Measurements from ENCODE around the gene CCL19.

CCL19 gene

DNA sequence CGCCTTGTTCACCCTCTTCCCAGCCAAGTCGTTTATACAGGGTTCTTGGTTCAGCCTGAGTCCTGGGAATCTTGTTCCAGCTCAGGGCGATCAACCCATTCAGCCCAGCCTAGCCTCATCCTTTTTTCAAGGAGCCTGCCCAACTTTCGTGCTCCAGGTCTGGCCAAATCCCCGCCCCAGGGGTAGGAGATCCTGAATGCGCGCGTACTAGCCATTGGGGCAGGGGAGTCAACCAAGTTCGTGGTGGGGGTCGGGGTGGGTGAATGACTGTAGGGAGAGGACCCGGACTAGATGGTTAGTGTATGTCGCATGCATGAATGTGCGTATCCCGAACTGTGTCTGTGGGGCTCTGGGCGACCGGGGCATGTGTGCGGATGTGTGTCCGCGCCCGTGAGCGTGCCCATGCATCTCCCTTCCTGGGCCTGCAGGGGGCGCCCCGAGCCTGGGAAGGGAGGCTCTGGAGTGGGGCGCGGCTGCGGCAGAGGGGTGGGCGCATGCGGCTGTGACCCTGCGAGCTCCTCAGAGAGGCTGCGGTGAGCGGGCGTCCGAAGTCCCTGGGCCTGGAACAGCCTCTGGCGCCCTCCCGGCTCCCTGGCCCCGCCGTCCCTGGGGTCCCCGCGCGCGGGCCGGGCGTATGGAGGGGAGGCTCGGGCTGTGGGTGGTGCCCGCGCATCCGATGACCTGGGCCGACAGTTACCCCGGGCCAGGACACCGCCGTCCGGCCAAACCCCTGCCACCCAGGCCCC is 10.1 kb upstream of the CCL19 start:
- DNase-seq (ENCODE audit: extremely low read depth in 1 of 2, low read depth in 1 of 2): peak; percentile 56 to 63

DNA sequence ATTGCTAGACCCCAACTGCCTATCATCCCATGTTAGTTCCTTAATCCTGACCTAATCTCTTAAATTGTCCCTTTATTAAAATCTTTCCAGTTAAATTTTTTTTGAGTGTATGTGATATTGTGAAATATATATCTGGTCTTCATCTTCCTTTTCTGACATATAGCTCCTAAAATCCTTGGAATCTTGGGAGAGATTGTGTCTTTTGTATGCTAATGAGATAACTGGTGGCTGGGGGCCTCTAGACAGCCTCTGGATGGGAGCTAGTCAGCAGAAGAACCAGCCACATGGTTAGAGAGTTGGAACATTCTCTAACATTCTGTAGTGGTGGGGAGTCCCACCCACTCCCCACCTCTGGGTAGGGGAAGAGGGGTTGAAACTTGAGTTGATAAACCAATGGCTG is 3.7 kb upstream of the CCL19 start:
- DNase-seq (ENCODE audit: extremely low read depth in 1 of 2, low read depth in 1 of 2): no peak

DNA sequence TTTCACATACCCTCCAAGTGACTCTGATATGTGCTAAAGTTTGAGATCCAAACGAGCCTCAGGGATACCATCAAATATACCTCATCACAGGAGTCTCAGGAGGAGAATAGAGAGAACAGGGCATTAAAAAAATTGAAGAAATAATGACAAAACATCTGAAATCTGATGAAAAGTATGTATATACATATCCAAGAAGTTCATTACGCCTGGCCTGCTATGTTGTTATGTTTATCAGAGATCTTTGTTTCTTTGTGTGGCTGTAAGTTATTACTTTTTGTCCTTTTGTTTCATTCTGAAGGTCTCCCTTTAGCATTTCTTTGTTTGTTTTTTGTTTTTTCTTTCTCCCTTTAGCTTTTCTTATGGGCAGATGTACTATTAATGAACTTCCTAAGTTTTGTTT is 2.5 kb upstream of the CCL19 start:
- DNase-seq (ENCODE audit: extremely low read depth in 1 of 2, low read depth in 1 of 2): no peak

DNA sequence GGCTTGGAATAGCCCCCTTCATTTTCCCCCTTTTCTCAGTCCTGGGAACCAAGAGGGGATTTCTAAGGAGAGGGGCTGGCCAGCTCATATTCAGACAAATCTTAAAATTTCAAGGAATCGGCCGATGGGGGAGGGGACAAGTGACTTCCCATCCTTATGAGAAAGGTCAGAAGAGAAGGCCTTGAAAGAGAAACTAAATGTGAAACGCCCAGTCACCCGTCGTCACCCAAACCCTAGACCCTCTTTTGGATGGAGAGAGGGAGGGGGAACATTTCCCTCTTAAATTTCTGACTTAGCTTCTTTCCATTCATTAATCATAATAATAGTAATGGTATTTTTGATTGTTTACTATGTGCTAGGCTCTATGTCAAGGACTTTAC is 850 bp upstream of the CCL19 start:
- no peak for DNase-seq (ENCODE audit: extremely low read depth in 1 of 2, low read depth in 1 of 2)

DNA sequence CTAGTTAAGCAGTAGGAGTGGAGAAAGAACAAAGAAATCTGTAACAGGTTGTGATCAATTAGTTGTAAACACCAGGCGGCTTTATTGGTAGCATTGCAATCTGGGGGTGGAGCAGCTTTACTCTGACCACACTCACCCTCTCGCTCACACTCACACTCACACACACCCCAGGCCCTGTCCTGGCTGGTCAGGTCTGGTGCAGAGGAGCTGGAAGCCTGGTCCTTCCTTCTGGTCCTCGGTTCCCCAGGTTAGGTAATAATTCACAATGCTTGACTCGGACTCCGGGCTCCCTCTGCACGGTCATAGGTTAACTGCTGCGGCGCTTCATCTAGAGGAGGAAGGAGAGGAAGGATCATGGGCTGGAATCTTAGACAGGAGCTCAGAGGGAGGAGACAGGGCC is 1.6 kb downstream of the CCL19 start:
- DNase-seq (ENCODE audit: extremely low read depth in 1 of 2, low read depth in 1 of 2): no peak

DNA sequence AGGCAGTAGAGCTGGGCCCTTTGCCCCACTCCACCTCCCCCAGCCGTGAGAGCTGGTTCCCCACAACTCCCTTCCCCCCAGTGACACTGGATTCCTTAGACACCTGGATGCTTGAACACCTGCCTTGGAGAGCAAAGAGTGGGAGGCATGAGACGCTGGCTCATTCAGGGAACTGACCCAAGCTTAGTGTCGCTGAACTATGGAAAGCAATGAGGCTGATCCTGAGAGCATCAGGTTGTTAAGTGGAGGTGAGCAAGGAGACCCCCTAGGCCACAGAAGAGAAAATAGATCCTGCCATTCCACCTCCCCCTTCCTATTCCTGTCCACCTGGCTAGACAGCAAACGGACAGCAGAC is 2.0 kb downstream of the CCL19 start:
- no peak for DNase-seq (ENCODE audit: extremely low read depth in 1 of 2, low read depth in 1 of 2)

DNA sequence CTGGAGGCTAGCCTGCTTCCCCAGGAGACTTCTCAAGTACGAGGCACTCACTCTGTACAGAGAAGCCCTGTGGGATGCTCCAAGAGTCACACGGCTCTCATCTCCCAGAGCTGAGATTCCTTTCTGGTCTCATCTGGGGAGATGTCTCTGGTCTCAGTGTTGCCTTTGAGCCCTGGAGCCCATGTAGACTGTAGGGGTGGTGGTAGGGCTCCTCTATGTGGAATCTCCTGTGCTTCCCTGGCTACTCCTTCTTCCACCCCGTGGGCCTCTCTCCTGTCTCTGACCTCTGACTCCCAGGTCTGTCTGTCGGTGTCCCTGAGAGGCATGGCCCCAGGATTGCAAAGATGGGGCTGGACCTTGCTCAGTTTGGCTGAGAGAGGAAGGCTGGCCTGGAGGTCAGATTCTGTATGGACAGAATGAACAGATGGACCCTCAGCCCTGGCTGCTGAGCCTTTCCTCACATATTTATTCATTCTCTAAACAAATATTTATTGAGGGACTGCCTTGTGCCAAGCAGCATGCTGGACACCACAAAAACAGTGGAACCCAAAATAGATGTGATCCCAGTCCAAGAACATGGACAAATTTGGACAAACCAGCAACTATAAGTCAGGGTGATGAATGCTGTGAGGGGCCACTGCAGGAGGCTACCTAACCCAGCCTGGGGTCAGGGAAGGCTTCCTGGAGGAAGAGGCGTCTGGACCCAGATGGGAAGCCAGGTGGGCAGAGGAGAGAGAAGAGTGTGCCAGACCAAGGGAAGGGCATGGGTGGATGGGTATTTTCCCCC is 2.6 kb downstream of the CCL19 start:
- no peak for DNase-seq (ENCODE audit: extremely low read depth in 1 of 2, low read depth in 1 of 2)

DNA sequence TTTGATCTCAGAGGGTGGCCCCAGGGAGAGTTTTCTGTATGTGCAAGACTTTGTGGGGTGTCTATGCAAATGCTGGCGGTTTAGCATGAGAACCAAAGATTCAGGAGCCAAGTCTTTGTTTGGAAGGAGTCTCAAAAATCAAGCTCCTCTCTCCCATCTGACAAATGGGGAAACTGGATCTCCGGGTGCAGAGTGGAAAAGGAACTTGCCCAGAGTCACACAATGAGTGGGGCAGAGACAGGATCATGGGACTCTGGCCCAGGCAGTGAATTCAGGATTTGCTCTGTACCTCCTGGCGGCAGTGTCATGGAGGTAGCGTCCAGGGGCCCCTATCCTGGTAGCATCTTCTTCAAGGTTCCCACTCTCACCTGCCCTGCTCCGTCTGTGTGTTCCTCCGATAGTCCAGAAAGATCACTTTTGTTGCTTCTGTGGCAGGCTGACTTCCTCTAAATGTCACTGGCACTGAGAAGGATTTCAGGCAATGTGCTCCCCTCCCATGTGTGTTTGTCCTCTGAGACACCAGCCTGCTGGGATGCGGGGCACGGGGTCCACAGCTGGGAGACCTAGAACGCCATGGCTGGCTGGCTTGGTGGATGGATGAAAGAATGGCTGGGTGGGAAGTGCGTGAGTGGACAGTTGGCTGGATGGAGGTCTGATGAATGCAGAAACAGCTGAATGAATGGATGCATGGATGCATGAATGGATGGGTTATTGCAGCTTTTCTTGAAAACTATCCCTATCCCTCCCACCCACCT is 3.6 kb downstream of the CCL19 start:
- no peak for DNase-seq (ENCODE audit: extremely low read depth in 1 of 2, low read depth in 1 of 2)

DNA sequence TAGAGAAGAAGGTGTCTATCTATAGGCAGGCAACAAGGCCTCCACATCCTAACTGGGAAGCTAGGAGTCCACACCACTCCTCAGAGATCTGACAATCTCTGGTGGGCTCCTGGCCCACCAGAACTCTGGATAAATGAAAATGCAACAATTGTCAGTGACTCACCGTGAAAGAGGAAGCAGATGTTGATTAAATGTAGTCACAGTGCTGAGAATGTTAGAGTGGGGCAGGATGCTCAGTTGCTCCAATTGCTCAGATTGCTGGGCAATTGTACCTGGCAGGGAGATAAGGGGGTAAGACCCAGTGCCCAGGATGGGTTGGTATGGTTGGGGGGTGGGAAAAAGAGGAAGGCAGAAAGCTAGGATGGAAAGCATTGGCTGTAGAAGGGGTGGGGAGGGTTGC is 4.3 kb downstream of the CCL19 start:
- no peak for DNase-seq (ENCODE audit: extremely low read depth in 1 of 2, low read depth in 1 of 2)

DNA sequence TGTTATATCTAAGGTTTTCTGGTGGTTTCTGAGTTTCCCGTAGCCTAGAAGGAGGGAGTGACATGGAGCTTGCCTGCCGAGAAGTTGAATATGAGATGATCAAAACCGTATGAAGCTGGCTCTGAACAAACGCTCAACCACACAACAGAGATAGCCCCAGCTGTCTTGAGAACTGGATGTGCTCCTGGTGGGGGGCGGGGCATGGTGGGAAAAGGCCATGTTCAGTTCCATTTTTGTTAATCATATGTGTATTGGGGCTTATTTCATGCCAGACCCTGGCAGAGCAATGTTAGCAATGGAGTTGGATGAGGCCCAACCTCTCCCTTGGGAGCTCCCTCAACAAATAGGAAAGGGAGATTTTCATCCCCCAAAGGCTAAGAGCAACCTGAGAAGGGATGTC is 4.8 kb downstream of the CCL19 start:
- DNase-seq (ENCODE audit: extremely low read depth in 1 of 2, low read depth in 1 of 2): no peak

DNA sequence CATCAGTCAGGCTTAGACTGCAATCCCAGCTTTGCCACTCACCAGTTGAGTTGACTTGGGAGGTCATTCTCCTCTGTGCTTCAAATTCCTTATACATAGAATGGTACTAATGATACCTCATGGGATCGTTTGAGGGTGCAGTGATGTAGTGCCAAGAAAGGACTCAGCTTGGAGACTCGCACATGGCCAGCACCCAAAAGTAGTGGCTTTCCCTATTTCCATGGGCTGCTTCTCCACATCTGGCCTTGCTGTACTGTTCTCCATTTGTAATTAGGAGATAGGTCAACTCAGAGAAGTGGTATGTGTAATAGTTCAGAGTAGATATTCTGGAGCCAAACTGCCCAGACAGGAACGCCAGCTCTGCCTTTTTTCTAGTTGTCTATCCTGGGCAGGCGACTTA is 5.5 kb downstream of the CCL19 start:
- no peak for DNase-seq (ENCODE audit: extremely low read depth in 1 of 2, low read depth in 1 of 2)

DNA sequence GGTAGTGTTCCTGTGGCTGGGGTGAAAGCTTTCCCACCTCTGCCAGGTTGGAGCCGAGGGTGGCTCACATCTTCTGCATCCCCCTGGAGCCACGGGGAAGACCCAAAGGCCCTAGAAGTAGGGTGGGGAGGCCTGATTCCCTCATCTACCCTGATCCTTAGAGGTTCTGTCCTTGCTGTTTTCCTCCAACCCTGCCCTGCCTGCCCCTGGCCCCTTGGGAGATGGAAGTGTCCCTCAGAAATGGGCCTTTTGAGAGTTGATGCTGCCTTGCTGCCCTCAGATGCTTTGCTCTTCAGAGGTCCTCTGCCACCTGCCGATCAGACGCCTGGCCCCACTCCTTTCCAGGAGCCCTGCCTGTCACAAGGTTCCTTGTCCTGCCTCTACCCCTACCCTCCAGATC is 6.3 kb downstream of the CCL19 start:
- DNase-seq (ENCODE audit: extremely low read depth in 1 of 2, low read depth in 1 of 2): no peak

DNA sequence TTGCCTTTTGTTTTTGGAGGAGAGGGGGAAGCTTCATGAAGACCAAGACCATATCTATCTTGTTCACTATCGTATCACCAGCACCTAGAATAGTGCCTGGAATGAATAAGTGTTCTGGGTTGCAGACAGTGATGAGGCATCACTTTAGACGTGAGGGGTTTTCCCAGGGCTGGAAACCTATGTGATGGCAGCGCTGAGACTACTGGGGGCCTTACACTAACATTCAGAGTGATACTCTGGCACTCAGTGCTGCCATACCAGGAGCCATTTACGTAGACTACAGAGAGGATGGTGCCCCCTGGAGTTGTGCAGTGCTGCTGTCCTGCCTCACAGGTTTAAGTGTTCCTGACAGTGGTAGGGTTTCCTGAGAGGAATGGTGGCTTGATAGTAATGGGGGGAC is 6.9 kb downstream of the CCL19 start:
- DNase-seq (ENCODE audit: extremely low read depth in 1 of 2, low read depth in 1 of 2): peak in 1 of 2 donors; percentile 29

DNA sequence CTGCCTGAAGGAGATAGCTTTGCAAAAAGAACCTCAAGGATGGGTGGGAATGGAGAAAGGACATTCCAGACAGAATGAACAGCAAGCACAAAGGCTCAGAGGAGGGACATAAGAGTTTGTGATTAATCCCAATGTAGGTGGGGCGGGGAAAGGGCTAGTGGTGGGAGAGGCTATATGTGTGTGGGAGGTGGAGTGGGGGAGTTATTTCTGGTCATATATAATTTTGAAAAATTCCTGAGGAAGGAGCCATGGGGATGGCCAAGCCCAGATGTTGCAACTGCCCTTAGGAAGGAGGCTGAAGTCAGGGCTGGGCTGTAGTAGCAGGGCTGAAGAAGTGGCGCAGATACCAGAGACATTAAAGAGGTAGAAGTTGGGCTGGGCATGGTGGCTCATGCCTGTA is 15.2 kb downstream of the CCL19 start:
- DNase-seq (ENCODE audit: extremely low read depth in 1 of 2, low read depth in 1 of 2): no peak

DNA sequence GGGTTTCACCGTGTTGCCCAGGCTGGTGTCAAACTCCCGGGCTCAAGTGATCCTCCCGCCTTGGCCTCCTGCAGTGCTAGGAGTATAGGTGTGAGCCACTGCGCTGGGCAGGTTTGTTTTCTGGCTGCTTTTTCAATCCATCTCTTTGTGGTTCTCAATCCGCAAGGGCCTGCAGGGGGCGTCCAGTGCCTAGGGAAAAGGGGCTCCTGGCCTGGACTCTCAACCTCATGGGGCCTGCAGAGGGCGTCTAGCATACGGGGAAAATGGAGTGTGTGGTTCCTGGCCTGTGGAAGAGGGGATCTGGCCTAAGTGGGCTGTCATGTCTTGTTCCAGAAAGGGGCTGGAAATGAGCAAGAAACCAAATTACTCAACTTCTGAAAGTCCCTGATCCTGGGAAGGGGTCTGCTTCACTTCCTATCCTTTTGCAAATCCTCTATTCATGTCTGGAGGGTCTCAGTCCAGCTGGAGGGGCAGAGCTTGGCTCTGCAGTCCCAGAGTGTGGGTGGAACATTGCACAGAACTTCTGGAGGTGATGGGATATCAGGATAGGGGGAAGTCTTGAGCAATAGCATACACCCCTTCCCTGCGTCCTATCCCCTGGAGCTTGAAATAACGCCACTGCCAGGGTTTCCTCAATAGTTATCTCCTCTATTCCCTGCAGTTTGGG is 15.9 kb downstream of the CCL19 start:
- peak in 1 of 2 donors; percentile 56 for DNase-seq (ENCODE audit: extremely low read depth in 1 of 2, low read depth in 1 of 2)

DNA sequence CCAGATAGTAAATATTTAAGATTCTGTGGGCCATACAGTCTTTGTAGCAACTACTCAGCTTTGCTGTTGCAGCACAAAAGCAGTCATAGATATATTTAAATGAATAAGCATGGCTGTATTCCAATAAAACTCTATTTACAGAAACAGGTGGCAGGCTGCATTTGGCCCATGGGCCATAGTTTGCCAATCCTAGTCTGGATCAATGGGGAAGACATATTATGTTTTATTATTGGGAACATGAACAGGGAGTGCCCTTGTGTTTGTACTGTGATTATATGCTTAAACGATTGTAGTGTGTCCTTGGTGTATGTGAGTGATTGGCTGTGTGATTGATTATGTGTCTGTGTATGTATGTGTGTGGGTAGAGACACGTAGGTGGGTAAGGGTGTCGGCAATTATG is 16.6 kb downstream of the CCL19 start:
- DNase-seq (ENCODE audit: extremely low read depth in 1 of 2, low read depth in 1 of 2): no peak

DNA sequence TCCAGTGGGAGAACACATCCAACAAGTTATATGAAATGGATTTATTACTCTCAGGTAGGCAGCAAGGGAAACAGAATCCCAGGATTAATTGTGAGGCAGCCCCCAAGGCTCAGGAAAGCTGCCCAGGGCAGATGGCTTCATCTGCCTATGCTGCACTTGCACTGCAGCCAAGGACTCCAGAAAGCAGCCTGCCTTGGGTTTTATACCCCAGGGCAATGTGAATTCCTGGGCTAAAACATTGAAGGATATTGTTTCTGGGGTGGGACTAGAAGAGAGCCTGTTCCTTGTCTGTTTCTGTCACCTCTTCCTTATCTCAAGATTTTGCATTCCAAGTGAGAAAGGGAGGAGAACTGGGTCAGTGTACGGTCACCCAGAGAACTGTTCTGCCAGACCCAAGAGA is 19.8 kb downstream of the CCL19 start:
- DNase-seq (ENCODE audit: extremely low read depth in 1 of 2, low read depth in 1 of 2): no peak

DNA sequence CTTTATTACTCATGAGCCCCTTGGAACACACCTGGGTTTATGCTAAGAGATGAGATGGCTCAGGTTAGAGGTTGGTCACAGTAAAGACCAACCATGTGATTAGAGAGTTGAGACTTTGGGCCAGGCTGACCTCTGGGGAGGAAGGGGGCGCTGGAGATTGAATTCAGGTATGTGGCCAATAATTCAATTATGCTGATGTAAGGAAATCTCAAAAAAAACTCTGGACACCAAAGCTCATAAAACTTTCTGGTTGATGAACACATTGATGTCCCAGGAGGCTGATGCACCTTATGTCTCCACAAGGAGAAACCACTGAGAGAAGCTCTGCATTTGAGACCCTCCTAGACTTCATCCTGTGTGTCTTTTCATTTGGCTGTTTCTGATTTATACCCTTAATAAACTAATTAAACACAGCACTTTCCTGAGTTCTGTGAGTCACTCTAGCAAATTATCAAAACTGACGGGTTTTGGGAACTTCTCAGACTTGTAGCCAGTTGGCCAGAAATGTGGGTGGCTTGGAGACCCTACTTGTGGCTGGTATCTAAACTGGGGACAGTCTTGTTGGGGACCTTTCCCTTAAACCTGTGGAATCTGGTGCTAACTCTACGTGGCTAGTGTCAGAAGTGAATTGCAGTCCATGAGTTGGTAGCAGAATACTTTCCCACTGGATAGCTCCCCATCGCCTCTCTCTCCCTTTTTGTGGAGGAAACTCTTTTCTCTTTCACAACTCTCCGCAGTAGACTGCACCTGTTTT is 21.1 kb downstream of the CCL19 start:
- no peak for DNase-seq (ENCODE audit: extremely low read depth in 1 of 2, low read depth in 1 of 2)

DNA sequence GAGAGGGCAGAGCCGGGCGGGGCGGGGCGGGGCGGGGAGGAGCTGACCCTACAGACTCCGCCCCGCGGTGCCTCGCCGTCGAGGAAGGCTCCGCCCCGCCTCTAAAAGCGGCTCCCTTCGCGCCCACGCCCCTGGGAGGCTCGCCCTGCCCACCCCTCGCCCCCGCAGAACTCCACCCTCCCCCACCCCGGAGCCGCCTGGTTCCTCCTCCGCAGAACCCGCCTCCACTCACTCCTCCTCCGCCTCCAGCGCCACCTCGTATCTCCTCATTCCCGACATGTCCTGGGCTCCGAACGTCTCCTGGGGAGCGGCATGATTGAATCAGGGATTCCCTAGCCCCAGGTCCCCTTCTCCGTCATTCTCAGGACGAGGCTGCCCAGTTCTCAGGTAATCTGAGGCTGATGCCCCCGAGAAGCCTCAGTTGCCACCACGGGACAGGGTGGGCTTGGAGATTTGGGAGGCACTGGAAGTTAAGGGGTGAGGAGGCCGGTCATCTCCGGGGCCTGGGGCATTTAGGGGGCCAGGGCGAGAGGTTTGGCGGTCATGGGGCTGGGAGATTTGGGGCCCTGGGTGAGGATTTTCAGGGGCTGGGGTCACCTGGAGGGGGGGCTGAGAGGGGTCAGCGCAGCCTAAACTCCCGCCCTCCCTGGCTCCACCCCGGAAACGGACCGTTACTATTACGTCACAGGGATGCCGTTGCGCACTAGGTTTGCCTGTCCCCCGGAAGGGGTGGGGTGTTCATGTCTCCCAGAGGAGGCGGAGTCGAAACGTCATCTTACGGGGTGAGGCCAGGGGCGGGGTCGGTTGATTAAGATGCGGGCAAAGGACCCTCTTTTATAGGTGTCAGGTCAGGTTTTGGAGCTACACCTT is 25.5 kb downstream of the CCL19 start:
- peak; percentile 57 to 84 for DNase-seq (ENCODE audit: extremely low read depth in 1 of 2, low read depth in 1 of 2)

DNA sequence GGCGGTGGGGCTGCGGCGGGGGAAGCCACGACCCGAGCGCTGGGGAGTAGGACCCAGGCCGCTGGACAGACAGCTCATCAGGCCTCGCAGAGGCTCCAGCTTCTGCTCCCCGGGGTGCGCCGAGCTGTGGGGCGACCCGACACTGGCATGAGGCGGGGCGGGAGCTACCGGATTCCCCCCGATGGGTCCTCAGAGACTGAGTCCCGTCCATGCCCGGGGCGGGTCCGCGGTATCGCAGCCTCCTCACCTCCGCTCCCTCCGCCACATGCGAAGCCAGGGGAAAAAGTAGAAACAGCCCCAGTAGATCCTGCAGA is 26.1 kb downstream of the CCL19 start:
- no peak for DNase-seq (ENCODE audit: extremely low read depth in 1 of 2, low read depth in 1 of 2)

Data from stimulated activated CD8-positive, alpha-beta memory T cell treated with anti-CD3 and anti-CD28 coated beads, Interleukin-7, amount 100 ng/mL, for 48 hours (primary cell).